ENCODE measurements around the gene APBB2.

Gene APBB2

DNA sequence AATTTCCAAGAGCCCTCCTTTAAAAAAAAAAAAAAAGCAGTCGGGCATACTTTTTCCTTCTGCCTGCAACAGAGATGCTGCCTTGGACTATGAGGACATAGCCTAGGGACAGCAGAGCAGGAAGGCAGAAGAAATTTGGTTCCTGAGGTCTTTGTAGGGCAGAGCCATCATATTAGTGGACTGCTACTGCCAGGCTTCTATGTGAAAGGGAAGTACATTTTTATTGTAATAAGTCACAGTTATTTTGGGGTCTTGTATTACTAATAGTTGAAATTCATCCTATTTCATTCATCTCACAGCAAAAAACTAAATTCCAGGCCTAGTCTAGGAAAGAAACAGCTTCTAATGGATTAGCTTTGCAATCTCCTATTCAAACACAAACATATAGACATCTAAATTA lies 253.4 kb downstream of the APBB2 start:
- no peak for DNase-seq

DNA sequence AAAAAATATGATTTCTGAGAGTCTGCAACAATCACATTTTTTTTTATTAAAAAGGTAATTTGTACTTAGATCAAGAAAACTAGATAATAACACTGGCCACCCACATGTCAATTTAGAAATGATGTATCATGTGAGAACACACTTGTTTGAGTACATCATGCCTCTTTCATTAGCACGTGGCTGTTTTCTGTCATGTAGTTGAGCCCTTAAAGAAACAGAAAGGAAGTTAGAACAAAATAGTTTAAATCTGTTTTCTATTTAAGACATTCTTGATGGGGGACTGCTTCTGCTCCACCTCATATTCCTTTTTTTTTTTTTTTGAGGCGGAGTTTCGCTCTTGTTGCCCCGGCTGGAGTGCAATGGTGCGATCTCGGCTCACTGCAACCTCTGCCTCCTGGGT lies 257.1 kb downstream of the APBB2 start:
- no peak for DNase-seq

DNA sequence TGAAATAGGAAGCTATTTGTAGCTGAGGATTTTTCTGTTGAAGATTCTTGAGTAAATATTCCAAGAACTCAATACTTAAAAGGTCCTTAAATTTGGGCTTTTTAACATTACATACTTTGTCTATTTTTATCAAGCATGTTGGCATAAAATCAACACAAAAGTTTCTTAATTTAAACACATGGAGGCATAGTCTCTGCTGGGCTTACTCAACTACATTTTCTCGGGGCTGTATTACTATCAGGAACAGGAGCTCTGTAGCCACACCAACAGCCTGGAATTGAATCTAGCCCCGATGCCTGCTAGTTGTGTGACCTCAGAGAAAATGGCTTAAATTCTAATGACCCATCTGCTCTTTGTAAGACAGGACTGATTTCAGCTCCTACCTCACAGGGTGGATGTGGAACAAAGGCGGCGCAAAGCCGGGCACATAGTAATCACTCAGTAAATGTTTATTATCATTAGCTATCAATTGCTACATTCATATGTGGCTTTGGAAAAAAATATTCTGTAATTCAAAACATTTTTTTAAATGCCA lies 257.6 kb downstream of the APBB2 start:
- no peak for DNase-seq

- no peak for DNase-seq
Observed at GRCh38 chr4:40954088-40954668, 260.2 kb downstream of the APBB2 start.

- no peak for DNase-seq
Observed at GRCh38 chr4:40953283-40954087, 260.9 kb downstream of the APBB2 start.

DNA sequence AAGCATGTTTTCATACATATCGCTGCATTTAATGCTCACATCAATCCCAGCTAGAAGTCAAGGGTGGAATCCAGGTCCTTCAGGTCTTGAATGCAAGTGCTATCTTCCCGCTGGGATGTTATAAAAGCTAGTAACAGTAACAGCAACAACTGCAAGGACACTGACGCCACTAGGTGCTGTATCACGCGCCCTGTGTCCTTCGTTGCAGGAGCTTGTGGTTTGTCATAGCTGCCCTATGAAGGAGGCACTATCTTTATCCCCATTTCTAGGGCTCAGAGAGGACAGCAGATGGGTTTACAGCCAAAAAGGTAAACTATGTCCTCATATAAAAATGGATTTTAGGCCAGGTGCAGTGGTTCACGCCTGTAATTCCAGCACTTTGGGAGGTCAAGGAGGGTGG lies 261.7 kb downstream of the APBB2 start:
- DNase-seq: no peak

GRCh38 chr4:40952217-40952616 lies 262.1 kb downstream of the APBB2 start:
- no peak for DNase-seq

DNA sequence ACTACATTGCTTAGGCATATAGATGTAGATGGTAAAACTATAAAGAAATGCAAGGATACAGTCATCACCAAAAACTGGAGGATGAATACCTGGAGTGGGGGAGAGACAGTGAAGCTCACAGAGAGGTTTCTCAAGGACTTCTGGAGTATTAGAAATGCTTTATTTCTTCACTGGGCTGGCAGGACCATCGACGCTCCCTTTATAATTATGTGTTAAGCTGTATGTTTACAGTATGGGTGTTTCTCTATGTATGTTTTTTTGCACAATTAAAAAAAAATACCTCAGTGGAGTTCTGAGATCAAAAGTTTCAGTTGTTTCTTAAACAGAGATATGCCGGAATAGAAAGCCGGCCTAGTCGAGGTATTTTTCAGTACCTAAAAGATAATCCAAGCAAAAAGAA lies 263.3 kb downstream of the APBB2 start:
- DNase-seq: no peak

DNA sequence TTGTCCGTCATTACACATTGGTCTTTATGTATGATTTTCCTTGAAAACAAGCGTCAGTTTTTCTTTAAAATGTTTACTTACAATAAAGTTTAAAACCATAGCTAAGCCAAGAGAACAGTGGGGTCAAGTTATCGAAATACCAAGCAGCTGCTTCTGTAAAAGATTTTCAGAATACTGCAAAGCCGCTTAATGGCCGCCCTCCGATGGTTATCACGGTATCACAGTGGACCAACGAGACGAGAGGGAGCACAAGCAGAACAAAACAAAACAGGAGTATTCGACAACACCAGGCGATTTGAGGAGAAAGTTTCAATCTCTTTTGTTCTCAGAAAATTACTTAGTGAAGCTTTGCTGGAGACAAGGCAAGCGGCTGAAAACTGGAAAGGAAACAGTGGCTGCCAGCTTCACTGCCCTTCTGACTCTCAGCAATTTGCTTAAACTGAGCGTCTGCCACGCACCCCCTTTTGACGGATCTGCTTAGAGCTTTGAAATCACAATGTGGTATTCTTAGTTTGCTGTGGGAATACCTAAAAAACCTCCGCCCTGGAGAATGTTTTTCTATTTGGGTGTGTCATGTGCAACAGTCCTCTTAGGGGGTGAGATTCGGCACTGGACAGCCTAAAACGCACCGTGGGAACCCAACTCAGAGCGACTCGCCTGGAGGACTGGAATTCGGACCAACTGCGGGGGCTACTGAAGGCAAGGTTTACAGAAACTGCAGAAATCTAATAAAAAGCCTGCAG lies 264.8 kb downstream of the APBB2 start:
- DNase-seq: no peak

DNA sequence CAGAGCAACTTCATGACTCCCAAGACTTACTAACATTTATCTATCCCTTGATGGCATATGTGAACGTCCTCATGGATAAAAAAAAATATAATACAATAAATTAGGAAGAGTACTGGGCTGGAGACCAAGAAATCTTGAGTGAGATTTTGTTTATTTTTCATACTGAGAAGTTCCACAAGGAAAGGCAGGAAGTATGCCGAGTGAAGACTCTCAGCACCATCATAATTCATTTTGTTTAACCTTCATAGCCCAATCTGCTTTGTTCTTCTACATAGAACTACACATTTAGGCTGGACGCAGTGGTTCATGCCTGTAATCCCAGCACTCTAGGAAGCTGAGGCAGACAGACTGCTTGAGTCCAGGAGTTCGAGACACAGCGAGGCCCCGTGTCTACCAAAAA lies 266.3 kb downstream of the APBB2 start:
- no peak for DNase-seq

- no peak for DNase-seq
Observed at GRCh38 chr4:40946652-40947051, 267.7 kb downstream of the APBB2 start.

DNA sequence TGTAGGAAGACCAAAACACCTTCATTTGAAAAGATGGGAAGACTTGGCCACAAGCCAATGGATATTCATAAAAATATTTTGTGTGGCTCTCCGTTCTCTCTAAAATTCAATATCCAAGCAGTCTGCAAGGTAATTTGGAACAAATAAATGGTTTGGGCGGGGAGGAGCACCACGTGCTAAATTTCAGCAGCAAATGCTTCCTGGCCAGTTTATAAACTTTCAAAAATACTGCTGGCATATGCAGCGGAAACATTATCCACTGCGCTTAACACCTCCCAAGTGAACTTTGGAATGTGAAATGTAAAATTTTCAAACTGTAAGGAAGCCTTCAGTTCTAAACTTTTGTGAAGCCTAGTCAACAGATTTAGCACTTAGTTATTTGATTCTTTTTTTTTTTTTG lies 273.6 kb downstream of the APBB2 start:
- DNase-seq: no peak

DNA sequence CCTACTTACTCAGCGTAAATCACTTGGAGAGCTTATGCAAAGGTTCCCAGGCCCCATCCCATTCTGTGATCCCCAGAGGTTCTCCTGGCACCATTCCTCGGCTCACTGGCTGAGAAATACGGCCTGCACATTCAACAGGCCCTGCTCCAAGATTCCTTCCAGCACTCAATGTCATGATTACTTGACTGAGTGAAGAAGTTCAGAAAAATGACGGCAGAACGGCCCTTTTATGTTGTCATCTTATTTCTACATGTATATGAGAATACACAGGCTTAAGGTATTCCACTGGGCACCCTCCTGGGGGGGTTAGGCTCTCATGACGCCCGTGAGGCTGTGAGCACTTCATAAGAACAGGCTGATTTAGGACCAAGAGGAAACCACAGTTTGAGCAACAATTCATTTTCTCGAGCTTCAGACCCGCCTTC lies 274.0 kb downstream of the APBB2 start:
- DNase-seq: no peak

GRCh38 chr4:40939856-40940255 lies 274.5 kb downstream of the APBB2 start:
- no peak for DNase-seq

- DNase-seq: no peak
Observed at GRCh38 chr4:40938337-40938736, 276.0 kb downstream of the APBB2 start.

DNA sequence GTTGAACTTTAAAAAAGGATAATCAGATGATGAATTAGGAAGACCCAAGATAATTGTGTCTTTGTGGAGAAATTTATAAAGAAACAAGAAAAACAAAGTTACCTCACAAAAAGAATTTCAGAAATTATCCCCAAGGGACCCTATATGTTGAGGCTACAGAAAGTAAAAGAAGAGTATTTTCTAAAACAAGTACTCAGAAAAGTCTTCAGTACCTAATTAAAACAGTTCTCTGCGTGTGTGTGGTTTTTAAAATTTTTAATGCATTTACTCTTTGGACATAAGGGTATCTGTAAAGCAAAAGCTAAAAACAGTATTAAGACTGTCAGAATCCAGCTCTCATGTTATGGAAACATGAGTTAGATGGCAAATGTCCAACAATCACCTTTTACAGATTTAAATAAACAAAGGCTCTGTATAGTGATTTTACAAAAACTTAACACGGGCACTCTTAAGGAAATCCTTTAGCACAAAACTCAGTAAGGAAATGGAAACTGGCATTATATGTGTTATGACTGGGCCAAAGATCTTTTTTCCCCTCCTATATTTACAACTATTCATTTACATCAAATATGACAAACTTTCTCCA lies 277.1 kb downstream of the APBB2 start:
- DNase-seq: no peak

- no peak for DNase-seq
Observed at GRCh38 chr4:40934676-40935075, 279.7 kb downstream of the APBB2 start.

- DNase-seq: no peak
Observed at GRCh38 chr4:40933272-40934053, 280.9 kb downstream of the APBB2 start.

DNA sequence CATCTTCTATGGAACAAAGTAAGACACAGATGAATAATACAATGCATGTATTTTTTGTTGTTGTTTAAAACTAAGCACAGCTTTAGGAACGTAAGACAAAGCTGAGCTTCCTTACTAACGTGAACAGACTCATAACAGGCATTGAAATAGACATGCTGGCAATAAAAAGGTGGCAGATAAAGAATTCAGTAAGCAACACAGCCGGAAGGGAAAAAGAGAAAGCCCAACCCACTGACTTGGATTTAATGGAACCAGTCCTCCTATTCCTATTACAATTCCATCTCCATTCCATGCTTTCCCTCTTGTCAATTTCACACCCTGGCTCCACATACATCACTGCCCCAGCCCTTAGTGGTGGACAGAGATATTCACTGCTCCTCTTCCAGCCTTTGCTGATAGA lies 282.5 kb downstream of the APBB2 start:
- DNase-seq: no peak

- no peak for DNase-seq
Observed at GRCh38 chr4:40931238-40931637, 283.1 kb downstream of the APBB2 start.

DNA sequence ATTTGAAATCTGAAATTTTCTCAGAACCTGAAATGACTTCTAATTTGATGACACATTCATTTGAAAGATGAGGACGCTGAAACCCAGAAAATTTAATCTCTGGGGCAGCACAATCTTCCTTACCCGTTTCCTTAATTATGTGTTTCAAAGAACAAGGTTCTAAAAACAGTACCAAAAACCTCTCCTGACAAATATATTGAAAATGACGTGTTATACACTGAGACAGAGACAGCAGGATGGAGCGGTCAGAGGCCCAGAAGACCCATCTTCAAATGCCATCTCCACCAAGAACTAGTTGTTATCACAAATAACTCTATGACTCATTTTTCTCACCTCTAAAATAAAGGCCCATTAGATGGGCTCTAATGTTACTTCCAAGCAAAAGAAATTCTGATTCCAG lies 287.3 kb downstream of the APBB2 start:
- DNase-seq: no peak

GRCh38 chr4:40924793-40925117 lies 289.6 kb downstream of the APBB2 start:
- DNase-seq: no peak
